ENCODE results near the gene RALGDS. TPM values are rescaled to one million over a fixed set of nuclear protein-coding genes. Genes with fewer than 3 reads are reported as not detected.
A peak's percentile ranks its signal among the peaks of the same experiment; 100 is the strongest.

Gene RALGDS
- total RNA-seq, 2 donors from 2014 or later, result 24.2 to 39.7 TPM

DNA sequence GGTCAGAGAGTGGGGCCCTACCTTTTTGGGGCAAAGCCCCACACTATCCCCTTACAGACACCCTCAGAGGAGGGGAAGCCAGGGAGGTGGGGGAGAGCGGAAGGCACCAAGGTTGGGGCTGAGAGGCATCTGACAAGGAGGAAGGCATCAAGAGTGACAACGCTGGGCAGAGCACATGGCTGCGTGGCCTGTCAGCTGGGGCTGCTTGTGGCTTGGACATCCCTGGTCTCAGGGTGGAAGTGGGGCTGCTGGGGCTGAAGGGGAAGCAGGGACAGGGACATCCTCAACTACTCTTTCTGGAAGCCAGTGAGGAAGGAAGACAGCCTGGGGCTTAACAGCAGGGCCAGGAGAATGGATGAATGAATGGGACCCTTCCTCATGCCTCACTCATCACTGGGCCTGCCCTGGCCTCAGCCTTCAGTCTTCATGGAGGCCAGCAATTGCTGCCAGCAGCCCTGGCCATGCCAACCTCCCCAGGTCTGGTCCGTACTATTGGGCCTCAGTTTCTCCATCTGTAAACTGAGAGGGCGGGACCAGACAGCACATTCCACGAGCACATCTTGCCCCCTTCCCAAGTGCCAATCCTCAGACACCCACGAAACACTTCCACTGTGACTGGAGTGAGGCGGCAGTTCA is 993 bp upstream of the RALGDS start:
- H3K36me3 ChIP-seq, result no peaks in the 10 kb centered on the region
- peak overlapping the region in 1 of 2 donors; percentile 88 for H3K9ac ChIP-seq (ENCODE audit: low read depth in 2 of 2, low read length in 2 of 2)
- no peak for DNase-seq
- H3K4me1 ChIP-seq, result peaks cover 17% of the 10 kb centered on the region
- intact Hi-C loops (cut with DNase I), result no loop called here
- TF ChIP-seq, protein P1, sequence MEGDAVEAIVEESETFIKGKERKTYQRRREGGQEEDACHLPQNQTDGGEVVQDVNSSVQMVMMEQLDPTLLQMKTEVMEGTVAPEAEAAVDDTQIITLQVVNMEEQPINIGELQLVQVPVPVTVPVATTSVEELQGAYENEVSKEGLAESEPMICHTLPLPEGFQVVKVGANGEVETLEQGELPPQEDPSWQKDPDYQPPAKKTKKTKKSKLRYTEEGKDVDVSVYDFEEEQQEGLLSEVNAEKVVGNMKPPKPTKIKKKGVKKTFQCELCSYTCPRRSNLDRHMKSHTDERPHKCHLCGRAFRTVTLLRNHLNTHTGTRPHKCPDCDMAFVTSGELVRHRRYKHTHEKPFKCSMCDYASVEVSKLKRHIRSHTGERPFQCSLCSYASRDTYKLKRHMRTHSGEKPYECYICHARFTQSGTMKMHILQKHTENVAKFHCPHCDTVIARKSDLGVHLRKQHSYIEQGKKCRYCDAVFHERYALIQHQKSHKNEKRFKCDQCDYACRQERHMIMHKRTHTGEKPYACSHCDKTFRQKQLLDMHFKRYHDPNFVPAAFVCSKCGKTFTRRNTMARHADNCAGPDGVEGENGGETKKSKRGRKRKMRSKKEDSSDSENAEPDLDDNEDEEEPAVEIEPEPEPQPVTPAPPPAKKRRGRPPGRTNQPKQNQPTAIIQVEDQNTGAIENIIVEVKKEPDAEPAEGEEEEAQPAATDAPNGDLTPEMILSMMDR (IDR thresholded peaks at IDR 0.05), result no peak
- no peaks in the 10 kb centered on the region for H3K9me3 ChIP-seq
- no peak overlapping the region for H3K4me3 ChIP-seq
- peak overlapping the region; percentile 82 for H3K27ac ChIP-seq
- H3K27me3 ChIP-seq, result no peaks in the 10 kb centered on the region

DNA sequence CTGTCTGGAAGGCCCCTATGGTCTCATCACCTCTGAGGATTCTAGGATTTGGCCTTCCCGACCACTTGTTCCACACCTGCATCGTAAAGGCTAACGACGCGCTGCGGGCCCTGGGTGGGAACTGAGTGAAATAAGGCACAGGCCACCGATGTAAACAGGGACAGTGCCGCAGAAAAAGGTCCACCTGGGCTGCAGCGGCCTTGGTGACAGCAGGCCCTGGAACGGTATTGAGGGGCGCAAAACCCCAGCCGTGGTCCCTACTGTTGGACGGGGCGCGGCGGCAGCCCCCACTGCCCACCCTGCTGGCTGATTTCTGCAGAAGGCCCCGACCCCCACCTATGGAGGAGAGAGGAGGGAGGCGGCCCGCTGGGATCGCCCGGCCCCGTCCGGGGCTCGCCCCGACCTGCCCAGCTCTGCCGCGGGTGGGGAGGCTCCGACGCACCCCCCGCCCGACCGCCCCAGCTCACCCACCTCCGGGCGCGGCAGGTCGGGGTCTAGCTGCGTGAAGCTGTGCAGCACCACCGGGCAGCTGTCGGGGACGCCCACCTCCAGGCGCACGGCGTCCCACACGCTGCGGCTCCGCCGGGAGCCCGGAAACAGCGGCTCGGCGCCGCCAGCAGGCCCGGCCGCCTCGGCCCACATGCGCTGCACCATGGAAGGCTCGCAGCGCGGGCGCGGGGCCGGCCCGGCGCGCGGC is 391 bp downstream of the RALGDS start:
- Histone ChIP-seq H3K4me3 (peak overlapping the region; percentile 87), H3K9me3 (no peaks in the 10 kb centered on the region), H3K27ac (peak overlapping the region; percentile 78), H3K27me3 (no peaks in the 10 kb centered on the region), H3K9ac (ENCODE audit: low read depth in 2 of 2, low read length in 2 of 2) (peak overlapping the region; percentile 53 to 89), H3K4me1 (peaks cover 25% of the 10 kb centered on the region), H3K36me3 (no peaks in the 10 kb centered on the region)
- intact Hi-C loops (cut with DNase I), result no loop called here
- TF ChIP-seq, protein P1 (IDR thresholded peaks at IDR 0.05), result no peak
- peak; percentile 32 for DNase-seq

DNA sequence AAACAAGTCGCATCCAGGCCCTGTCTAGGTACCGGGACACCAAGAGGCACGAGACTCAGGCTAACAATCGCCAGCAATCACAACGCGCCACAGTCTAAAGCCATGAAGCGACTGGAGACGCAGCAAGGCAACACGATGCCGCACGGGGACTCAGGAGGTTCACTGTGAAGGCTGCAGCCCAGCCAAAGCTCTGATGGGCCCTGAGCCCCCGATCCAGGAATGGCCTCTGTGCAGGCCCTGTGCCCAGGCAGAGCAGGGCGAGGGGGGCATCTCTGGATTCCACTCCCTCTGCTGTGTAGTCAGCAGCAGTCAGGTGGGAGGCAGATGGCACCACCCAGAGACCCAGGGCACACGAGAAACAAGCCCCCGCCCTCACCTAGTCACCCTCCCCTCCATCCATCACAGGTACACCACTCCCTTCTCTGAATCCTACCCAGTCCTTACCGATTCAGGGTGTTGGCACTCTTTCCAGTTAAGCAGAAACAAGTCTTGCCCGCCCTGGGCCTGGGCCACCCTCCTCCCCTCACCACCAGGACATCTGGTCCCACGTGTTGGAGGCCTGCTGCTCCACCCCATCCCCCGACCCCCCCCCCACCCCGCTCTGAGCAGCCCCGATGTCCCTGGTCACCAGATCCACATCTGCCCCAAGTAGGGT is 1.1 kb downstream of the RALGDS start:
- peak overlapping the region; percentile 87 for H3K4me3 ChIP-seq
- peaks cover 28% of the 10 kb centered on the region for H3K4me1 ChIP-seq
- peak; percentile 32 for DNase-seq

DNA sequence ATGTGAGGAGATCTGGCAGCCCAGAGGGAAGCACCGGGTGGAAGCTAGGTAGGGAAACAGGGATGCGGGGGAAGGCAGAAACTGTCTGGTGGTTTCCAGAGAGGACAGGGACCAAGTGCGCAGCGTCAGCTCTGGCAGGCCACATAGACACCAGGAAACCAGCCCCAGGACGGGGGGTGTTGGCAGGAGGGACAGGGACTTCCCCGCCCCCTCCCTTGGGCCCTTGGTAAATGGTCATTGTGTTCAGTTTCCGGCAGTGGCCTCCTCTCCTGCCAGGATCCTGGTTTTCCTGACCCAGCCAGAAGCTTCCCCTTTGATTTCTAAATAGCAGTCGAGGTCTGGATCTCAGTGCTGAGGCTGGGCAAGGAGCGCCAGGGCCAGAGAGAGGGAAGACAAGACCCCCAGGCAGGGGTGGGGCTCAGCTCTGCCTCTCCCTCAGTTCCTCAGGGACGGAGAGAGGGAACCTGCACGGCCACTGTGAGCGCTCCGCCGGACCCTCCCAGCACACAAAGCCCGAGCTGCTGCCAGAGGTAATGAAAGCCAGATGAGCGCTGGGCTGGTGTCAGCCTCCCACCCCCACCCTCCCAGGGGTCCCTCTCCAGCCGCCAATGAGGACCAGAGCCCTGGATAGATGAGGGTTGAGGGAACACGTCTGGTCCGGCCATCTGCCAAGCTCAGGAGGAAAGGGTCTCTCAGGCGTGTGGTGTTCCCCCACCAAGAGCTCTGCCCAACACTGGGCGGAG is 1.8 kb downstream of the RALGDS start:
- no peak for DNase-seq
- peaks cover 33% of the 10 kb centered on the region for H3K4me1 ChIP-seq
- intact Hi-C loops (cut with DNase I), result no loop called here
- H3K9me3 ChIP-seq, result no peaks in the 10 kb centered on the region
- H3K27ac ChIP-seq, result peak overlapping the region; percentile 22
- H3K9ac ChIP-seq (ENCODE audit: low read depth in 2 of 2, low read length in 2 of 2), result peak overlapping the region; percentile 46 to 53
- no peaks in the 10 kb centered on the region for H3K27me3 ChIP-seq
- peak overlapping the region; percentile 87 for H3K4me3 ChIP-seq
- H3K36me3 ChIP-seq, result no peaks in the 10 kb centered on the region
- TF ChIP-seq, protein P1 (IDR thresholded peaks at IDR 0.05), result no peak

More for the DNA sequence above, 1.1 kb downstream of the RALGDS start:
- Histone ChIP-seq H3K27ac (peak overlapping the region; percentile 78), H3K27me3 (no peaks in the 10 kb centered on the region), H3K36me3 (no peaks in the 10 kb centered on the region), H3K9me3 (no peaks in the 10 kb centered on the region), H3K9ac (ENCODE audit: low read depth in 2 of 2, low read length in 2 of 2) (peak overlapping the region; percentile 53 to 89)
- TF ChIP-seq, protein P1 (IDR thresholded peaks at IDR 0.05), result no peak
- intact Hi-C loops (cut with DNase I), result no loop called here

DNA sequence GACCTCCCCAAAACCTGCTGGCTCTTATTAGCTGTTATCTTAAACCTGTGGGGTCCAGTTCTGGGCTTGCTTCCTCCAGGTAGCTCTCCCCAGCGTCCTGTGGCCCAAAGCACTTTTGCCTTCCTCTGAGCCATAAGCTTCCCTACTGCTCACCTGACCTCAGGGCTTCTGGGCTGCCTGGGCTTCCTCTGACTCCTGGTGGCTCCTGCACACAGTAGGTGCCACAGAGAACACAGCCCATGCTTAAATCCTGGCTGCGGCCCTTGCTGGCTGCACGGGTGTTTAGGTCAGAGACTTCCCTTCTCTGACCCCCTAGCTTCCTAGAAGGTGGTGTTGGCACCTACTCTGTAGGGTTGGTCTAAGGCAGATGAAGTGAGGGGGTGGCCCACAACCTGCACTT is 2.5 kb downstream of the RALGDS start:
- no peaks in the 10 kb centered on the region for H3K36me3 ChIP-seq
- H3K9ac ChIP-seq (ENCODE audit: low read depth in 2 of 2, low read length in 2 of 2), result peak overlapping the region; percentile 52 to 53
- TF ChIP-seq, protein P1 (IDR thresholded peaks at IDR 0.05), result no peak
- no peak for DNase-seq
- H3K9me3 ChIP-seq, result no peaks in the 10 kb centered on the region
- intact Hi-C loops (cut with DNase I), result no loop called here
- peaks cover 38% of the 10 kb centered on the region for H3K4me1 ChIP-seq
- no peaks in the 10 kb centered on the region for H3K27me3 ChIP-seq
- peak overlapping the region; percentile 22 for H3K27ac ChIP-seq
- no peak overlapping the region for H3K4me3 ChIP-seq
